H1 (cell line): ENCODE data around the gene CALU. TPM values are rescaled to one million over a fixed set of nuclear protein-coding genes. Genes with fewer than 3 reads are reported as not detected.

ENCODE experiments used
- CTCF ChIA-PET: fragments of 300-600 bp; sonication (Branson Sonifier 250); formaldehyde crosslinking; loops from one replicate; lab custom pipeline; 2021; ENCODE audit not compliant: partially characterized antibody; lab: Charles Lee
- POLR2A ChIA-PET: fragments of 300-600 bp; sonication (Branson Sonifier 250); formaldehyde crosslinking; loops from one replicate; lab custom pipeline; 2021; ENCODE audit warnings: inconsistent platforms; ENCODE audit not compliant: partially characterized antibody; lab: Charles Lee
- DNase-seq, 2 experiments: peaks; one replicate each; pipeline versions ENCODE4 v3.0.0 to v3.0.0-alpha.2; 2010 to 2022; ENCODE audit warnings: low spot score in 2 of 2, low read depth in 1 of 2, mixed read lengths in 1 of 2
- FAIRE-seq: peaks from 2 replicates; lab custom pipeline; 2011; peaks lifted over from hg19 to GRCh38; lab: Jason Lieb, UNC
- H2AFZ ChIP-seq: 2 replicates; pipeline ENCODE4 v1.8.1; 2012; ENCODE audit warnings: low read length, inconsistent platforms
- H2AK5ac ChIP-seq: 2 replicates; pipeline ENCODE4 v1.6.1; 2013; ENCODE audit warnings: low read depth, low read length
- H2BK120ac ChIP-seq: replicated peaks from 2 replicates; pipeline ENCODE3; 2013; ENCODE audit warnings: low read depth, low read length, inconsistent platforms
- H2BK12ac ChIP-seq: 2 replicates; pipeline ENCODE4 v1.6.1; 2013; ENCODE audit warnings: low read depth, low read length
- H2BK15ac ChIP-seq: 2 replicates; pipeline ENCODE4 v1.6.1; 2013; ENCODE audit warnings: low read length
- H2BK20ac ChIP-seq: 2 replicates; pipeline ENCODE4 v1.6.1; 2013; ENCODE audit warnings: low read length
- H2BK5ac ChIP-seq: 2 replicates; pipeline ENCODE4 v1.6.1; 2013; ENCODE audit warnings: low read depth, low read length
- H3K14ac ChIP-seq: 2 replicates; pipeline ENCODE4 v1.6.1; 2013; ENCODE audit warnings: inconsistent platforms; ENCODE audit not compliant: insufficient read length
- H3K18ac ChIP-seq: 2 replicates; pipeline ENCODE4 v1.6.1; 2013; ENCODE audit warnings: low read length; ENCODE audit errors: extremely low read depth
- H3K23ac ChIP-seq: 2 replicates; pipeline ENCODE4 v1.6.1; 2013; ENCODE audit warnings: inconsistent platforms; ENCODE audit not compliant: insufficient read length
- H3K23me2 ChIP-seq: 2 replicates; pipeline ENCODE4 v1.6.1; 2013; ENCODE audit warnings: low read depth, low read length
- H3K27ac ChIP-seq: 2 replicates; pipeline ENCODE4 v1.6.1; 2011; ENCODE audit warnings: low read depth, low read length, inconsistent platforms
- H3K27me3 ChIP-seq, 4 experiments: replicated peaks in 1 of 4; 1 replicate in 1 of 4; 2 replicates in 3 of 4; pipeline versions ENCODE4 v1.6.1 to v1.8.1; 2011 to 2013; ENCODE audit warnings: low read length in 3 of 4, mild to moderate bottlenecking in 3 of 4, inconsistent platforms in 2 of 4, mixed read lengths in 2 of 4, moderate library complexity in 1 of 4; ENCODE audit not compliant: control insufficient read depth in 3 of 4, insufficient read depth in 3 of 4; ENCODE audit errors: extremely low read depth in 1 of 4
- H3K36me3 ChIP-seq, 4 experiments: 2 replicates each; pipeline versions ENCODE4 v1.6.1 to v1.8.1; 2011 to 2013; ENCODE audit warnings: mild to moderate bottlenecking in 4 of 4, low read length in 3 of 4, moderate library complexity in 2 of 4, control low read depth in 1 of 4, inconsistent platforms in 1 of 4; ENCODE audit not compliant: insufficient read depth in 4 of 4, control insufficient read depth in 2 of 4
- H3K4ac ChIP-seq: replicated peaks from 2 replicates; pipeline ENCODE3; 2013; ENCODE audit warnings: low read length, low read depth, mixed read lengths, inconsistent platforms; ENCODE audit not compliant: insufficient read length
- H3K4me1 ChIP-seq, 4 experiments: replicated peaks in 1 of 4; 1 replicate in 1 of 4; 2 replicates in 3 of 4; pipeline versions ENCODE4 v1.6.1 to v1.8.1; 2011 to 2013; ENCODE audit warnings: low read length in 3 of 4, inconsistent platforms in 2 of 4, mixed read lengths in 1 of 4; ENCODE audit not compliant: insufficient read depth in 4 of 4, control insufficient read depth in 3 of 4
- H3K4me2 ChIP-seq, 2 experiments: 2 replicates each; pipeline versions ENCODE4 v1.6.1 to v1.8.1; 2011 to 2013; ENCODE audit warnings: low read depth in 2 of 2, low read length in 2 of 2, control low read depth in 1 of 2, inconsistent platforms in 1 of 2, mild to moderate bottlenecking in 1 of 2; ENCODE audit not compliant: insufficient read depth in 1 of 2
- H3K4me3 ChIP-seq, 4 experiments: fragments of 200-600, 300-600 bp in 1 of 4; sonication (generic), shearing (Covaris generic), sonication (Bioruptor Twin) in 1 of 4; 2 replicates each; pipeline versions ENCODE4 v1.5.1 to v1.8.1; 2011 to 2016; ENCODE audit warnings: low read length in 4 of 4, low read depth in 3 of 4, control low read depth in 2 of 4, inconsistent platforms in 2 of 4, mild to moderate bottlenecking in 2 of 4, mixed read lengths in 1 of 4, moderate library complexity in 1 of 4; ENCODE audit not compliant: insufficient read depth in 2 of 4; ENCODE audit errors: extremely low read depth in 1 of 4
- H3K56ac ChIP-seq: replicated peaks from 2 replicates; pipeline ENCODE3; 2013; ENCODE audit warnings: low read depth, mild to moderate bottlenecking, mixed read lengths, low read length, inconsistent platforms; ENCODE audit not compliant: insufficient read length
- H3K79me1 ChIP-seq: 2 replicates; pipeline ENCODE4 v1.6.1; 2013; ENCODE audit warnings: low read depth, low read length, control low read depth
- H3K79me2 ChIP-seq, 2 experiments: 2 replicates each; pipeline versions ENCODE4 v1.6.1 to v1.8.1; 2012 to 2013; ENCODE audit warnings: low read length in 2 of 2, mild to moderate bottlenecking in 2 of 2, inconsistent platforms in 1 of 2; ENCODE audit not compliant: insufficient read depth in 2 of 2, control insufficient read depth in 1 of 2
- H3K9ac ChIP-seq, 4 experiments: replicated peaks in 1 of 4; 1 replicate in 1 of 4; 2 replicates in 3 of 4; pipeline versions ENCODE4 v1.6.1 to v1.8.1; 2011 to 2013; ENCODE audit warnings: low read depth in 3 of 4, low read length in 3 of 4, control low read depth in 2 of 4, mild to moderate bottlenecking in 2 of 4, moderate library complexity in 2 of 4, inconsistent platforms in 1 of 4; ENCODE audit errors: extremely low read depth in 1 of 4
- H3K9me3 ChIP-seq, 2 experiments: 2 replicates each; pipeline versions ENCODE4 v1.6.1 to v1.8.1; 2012 to 2013; ENCODE audit warnings: mild to moderate bottlenecking in 2 of 2, moderate library complexity in 2 of 2, control low read depth in 1 of 2, inconsistent platforms in 1 of 2, low read depth in 1 of 2, low read length in 1 of 2, mixed read lengths in 1 of 2; ENCODE audit not compliant: insufficient read depth in 2 of 2
- H4K20me1 ChIP-seq, 2 experiments: replicated peaks in 1 of 2; 2 replicates each; pipeline versions ENCODE3 to v1.8.1; 2011 to 2013; ENCODE audit warnings: inconsistent platforms in 2 of 2, low read length in 2 of 2, mild to moderate bottlenecking in 1 of 2; ENCODE audit not compliant: insufficient read depth in 2 of 2, control insufficient read depth in 1 of 2
- H4K5ac ChIP-seq: 2 replicates; pipeline ENCODE4 v1.6.1; 2013; ENCODE audit warnings: low read length, low read depth, mixed read lengths, inconsistent platforms; ENCODE audit not compliant: insufficient read length
- H4K8ac ChIP-seq: 2 replicates; pipeline ENCODE4 v1.8.0; 2013; ENCODE audit warnings: mild to moderate bottlenecking, moderate library complexity, low read length, inconsistent platforms; ENCODE audit not compliant: insufficient read depth; ENCODE audit errors: extremely low read depth
- H4K91ac ChIP-seq: replicated peaks from 2 replicates; pipeline ENCODE3; 2013; ENCODE audit warnings: low read length, mixed read lengths, inconsistent platforms; ENCODE audit not compliant: insufficient read length
- CBX8 ChIP-seq: fragments of 300-800, 300-1000 bp; sonication (generic); IDR thresholded peaks from 2 replicates; pipeline ENCODE4 v1.7.1; 2016; ENCODE audit warnings: low read depth, low read length, borderline replicate concordance
- TAF1 ChIP-seq: IDR thresholded peaks from 2 replicates; pipeline ENCODE4 v1.6.1; 2011; ENCODE audit warnings: mild to moderate bottlenecking, low read depth, low read length
- WGBS, 2 experiments: shearing (Covaris generic) in 1 of 2; methylation state at CpG; one replicate each; pipeline versions ENCODE4 v1.1.6 to v1.1.7; 2013 to 2015; ENCODE audit warnings: low lambda C conversion rate in 2 of 2, mixed read lengths in 2 of 2, inconsistent platforms in 1 of 2, low coverage in 1 of 2, missing lambda C conversion rate in 1 of 2; ENCODE audit not compliant: insufficient replicate concordance in 2 of 2, insufficient coverage in 1 of 2, insufficient read length in 1 of 2; ENCODE audit errors: extremely low coverage in 1 of 2, missing lambda C conversion rate in 1 of 2; 5-methylcytosine and 5-hydroxymethylcytosine counted together
- polyA plus RNA-seq, 7 experiments: library from polyadenylated mRNA; depleted of rRNA in 3 of 7; stranded (reverse) in 5 of 7; unstranded in 2 of 7; fragments of >200 nt in 5 of 7; fragments of 200-250 nt in 2 of 7; gene quantifications; 1 replicate in 5 of 7; 2 replicates in 1 of 7; 4 replicates in 1 of 7; pipeline versions ENCODE4 v1.2.1 to v1.2.3, GENCODE V29; 2011 to 2013; ENCODE audit warnings: missing spikeins in 2 of 7, mixed read lengths in 2 of 7
- total RNA-seq: library from RNA; stranded (reverse); fragmentation: NEBNext Ultra II Directional; extraction: Animal tissue kit (Norgen Biotek cat#: 25700); gene quantifications from 2 replicates; pipeline ENCODE4 v1.2.1, GENCODE V29; 2021

The CALU gene
- total and polyA plus RNA-seq, 2 of the 8 experiments (the other 6 are each of a cell fraction or from before 2014, with no cell fraction given), result 67.2 to 170 TPM

DNA sequence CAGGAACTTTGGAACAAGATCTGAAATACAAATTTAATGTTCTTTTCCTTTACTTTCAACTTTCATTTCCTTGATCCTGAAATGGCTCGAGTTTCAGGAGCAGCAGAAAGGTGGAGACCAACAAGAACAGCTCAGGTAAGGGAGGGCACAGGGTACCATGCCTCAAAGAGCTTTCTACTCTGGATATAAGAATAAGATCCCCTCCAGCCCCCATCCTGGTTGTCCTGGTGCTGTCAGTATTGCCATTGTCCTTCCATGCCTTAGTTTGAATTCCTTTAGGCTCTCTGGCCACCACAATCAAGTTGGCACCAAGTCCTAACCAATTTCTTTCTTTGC, 12.5 kb upstream of the CALU start:
- H3K9ac ChIP-seq, result no peak overlapping the region
- no peak overlapping the region for H3K4ac ChIP-seq
- CTCF ChIA-PET, result interaction anchor here (1.3 kb wide), 1 partner anchor 136 kb away, joined by 3 read pairs; the partner anchor contains the start of gene ATP6V1F
- no peak for TF ChIP-seq TAF1
- TF ChIP-seq CBX8, result no peak
- no peak overlapping the region for H3K27ac ChIP-seq
- H3K56ac ChIP-seq, result no peak overlapping the region
- H3K23me2 ChIP-seq, result no peaks in the 10 kb centered on the region; the same call in 1 of the 2 replicates
- DNase-seq, result peak in 1 of 2 experiments; percentile 7
- no peak overlapping the region for H2BK12ac ChIP-seq
- no peak overlapping the region for H4K8ac ChIP-seq
- no peak overlapping the region for H3K14ac ChIP-seq
- H4K91ac ChIP-seq, result no peak overlapping the region
- no peaks in the 10 kb centered on the region for H3K79me1 ChIP-seq
- peaks cover 0 to 3% (median 0%) of the 10 kb centered on the region in 4 experiments; a peak in 1 of 8 replicates for H3K36me3 ChIP-seq
- no peaks in the 10 kb centered on the region for H3K27me3 ChIP-seq
- WGBS, 2 experiments, result 82% methylated on average over 1 of the region's 1 CpG; no CpG with 5 or more reads in 1 of the 2 experiments
- H2AFZ ChIP-seq, result no peak overlapping the region
- no peaks in the 10 kb centered on the region for H3K4me1 ChIP-seq
- POLR2A ChIA-PET, result interaction anchor here (1.9 kb wide), 1 partner anchor 12 kb away, joined by 7 read pairs; the partner anchor contains the start of gene CALU
- no peaks in the 10 kb centered on the region for H4K20me1 ChIP-seq
- H2BK120ac ChIP-seq, result no peak overlapping the region
- no peak overlapping the region for H2AK5ac ChIP-seq
- H2BK20ac ChIP-seq, result no peak overlapping the region
- no peak overlapping the region for H3K23ac ChIP-seq
- no peak overlapping the region for H2BK15ac ChIP-seq
- FAIRE-seq, result no peak
- no peaks in the 10 kb centered on the region for H3K79me2 ChIP-seq
- H3K18ac ChIP-seq, result no peak overlapping the region
- H4K5ac ChIP-seq, result no peak overlapping the region
- H3K9me3 ChIP-seq, result no peaks in the 10 kb centered on the region
- no peak overlapping the region for H2BK5ac ChIP-seq
- no peak overlapping the region for H3K4me3 ChIP-seq
- no peak overlapping the region for H3K4me2 ChIP-seq
